Loucy (cell line): Measurements from ENCODE around the gene CDH12.

Source experiments
- CTCF ChIP-seq: fragments of 200-600 bp; sonication (generic); conservative IDR thresholded peaks from 2 replicates; pipeline ENCODE4 v1.5.1; 2014; ENCODE audit warnings: mild to moderate bottlenecking, antibody characterized with exemption, low read length
- EZH2phosphoT487 ChIP-seq: fragments of 200-600 bp; IDR thresholded peaks from 2 replicates; pipeline ENCODE4 v1.6.1; 2018; ENCODE audit warnings: antibody characterized with exemption, mild to moderate bottlenecking, moderate library complexity, borderline replicate concordance

DNA sequence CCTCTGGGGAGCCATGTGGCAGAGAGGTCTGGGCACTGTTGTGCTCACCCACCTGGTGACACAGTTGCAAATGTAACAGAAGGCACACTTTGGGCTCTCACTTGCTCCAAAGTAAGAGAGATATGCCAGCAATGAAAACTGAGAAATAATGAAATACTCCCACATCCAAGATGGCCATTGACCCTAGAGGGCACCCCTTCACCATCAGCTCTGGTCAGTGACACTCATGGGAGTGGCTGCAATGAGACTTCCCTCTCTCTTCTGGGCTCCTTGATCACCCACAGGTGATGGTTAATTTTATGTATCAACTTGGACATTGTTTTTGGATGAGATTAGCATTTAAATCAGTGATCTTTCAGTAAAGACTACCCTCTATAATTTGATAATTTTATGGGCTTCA, 248.4 kb downstream of the CDH12 start:
- TF ChIP-seq CTCF = no peak
- no peak for TF ChIP-seq EZH2phosphoT487
